Stimulated activated CD4-positive, alpha-beta T cell treated with anti-CD3 and anti-CD28 coated beads, Interleukin-15, amount 100 ng/mL, for 24 hours (primary cell): Measurements from ENCODE around the gene PMIS2.
A peak's percentile ranks its signal among the peaks of the same experiment; 100 is the strongest.

Experiments
- DNase-seq: peaks from one replicate; pipeline ENCODE4 v3.0.0-alpha.2; 2020

The PMIS2 gene

GRCh38 chr19:35556846-35557538 is 29.0 kb upstream of the PMIS2 start:
- DNase-seq = no peak

GRCh38 chr19:35557539-35558399 is 28.2 kb upstream of the PMIS2 start:
- peak; percentile 77 for DNase-seq

DNA sequence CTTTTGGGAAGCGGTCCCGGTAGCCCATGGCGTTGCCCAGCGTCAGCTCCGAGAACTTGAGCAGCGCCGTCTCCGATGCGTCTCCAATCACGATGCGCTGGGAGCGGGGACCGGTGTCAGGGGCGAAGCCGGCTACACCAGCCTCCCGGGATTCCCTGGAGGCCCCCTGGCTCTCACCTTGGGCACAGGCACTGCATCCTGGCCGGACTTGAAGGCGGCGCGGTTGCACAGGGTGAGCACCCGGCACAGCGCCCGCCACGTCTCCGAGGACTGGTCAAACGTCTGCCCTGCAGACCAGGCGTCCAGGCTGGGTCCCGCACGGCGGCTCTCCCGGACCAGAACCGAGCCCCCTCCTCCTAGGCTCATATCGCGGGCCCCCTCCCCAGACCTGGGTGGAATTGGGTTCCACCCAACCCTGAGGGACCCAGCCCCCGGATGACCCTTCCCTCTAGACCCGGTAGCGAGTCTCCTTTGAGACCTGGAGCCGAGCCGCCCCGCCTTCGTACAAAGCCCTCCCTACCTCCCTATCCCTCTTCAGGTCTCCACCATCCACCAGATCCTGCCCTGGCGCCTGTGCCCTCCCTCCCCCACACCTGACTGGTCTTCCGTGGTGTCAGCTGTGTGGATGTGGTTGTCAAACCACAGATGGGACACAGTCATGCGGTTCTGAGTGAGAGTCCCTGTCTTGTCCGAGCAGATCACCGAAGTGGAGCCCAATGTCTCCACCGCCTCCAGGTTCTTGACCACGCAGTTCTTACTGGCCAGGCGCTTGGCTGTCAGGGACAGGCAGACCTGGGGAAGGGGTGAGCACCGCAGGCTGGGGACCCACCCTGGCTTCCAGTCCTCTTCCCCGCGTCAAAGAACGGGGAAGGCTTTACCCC is 27.3 kb upstream of the PMIS2 start:
- DNase-seq = no peak

DNA sequence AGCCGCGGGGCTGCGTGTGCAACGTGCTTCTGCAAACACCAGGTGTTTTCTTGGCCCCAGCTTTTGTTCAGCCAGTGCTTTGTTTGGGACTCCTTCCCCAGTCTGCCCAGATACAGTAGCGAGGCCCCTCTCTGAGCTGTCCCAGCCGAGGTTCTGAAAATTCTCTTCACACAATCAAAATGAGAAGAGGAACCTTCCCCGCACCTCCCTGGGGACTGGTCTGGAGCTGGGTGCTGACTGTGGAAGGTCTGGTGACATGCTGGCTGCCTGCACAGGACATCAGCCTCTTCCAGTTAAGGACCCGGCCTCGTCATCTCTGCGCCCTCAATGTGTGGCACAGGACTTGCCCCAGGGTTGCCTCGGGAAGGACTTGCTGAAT is 26.7 kb upstream of the PMIS2 start:
- no peak for DNase-seq

- no peak for DNase-seq
Measured at GRCh38 chr19:35559781-35560180, 26.2 kb upstream of the PMIS2 start.

DNA sequence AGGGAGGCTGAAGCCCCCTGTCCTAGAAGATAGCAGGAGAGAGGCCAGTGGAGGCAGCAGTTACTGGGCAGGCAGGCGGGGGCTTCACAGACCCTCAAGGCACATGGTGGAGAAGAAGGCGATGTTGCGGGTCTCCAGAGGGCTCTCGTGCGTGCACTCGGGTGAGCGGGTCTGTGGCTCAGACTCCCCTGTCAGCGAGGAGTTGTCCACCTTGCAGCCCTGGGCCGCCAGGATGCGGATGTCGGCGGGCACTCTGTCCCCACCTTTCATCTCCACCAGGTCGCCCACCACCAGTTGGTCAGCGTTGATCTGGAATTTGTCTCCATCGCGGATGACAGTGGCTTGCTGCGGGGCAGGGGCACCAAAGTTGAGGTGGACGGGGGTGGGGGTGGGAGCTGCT is 25.7 kb upstream of the PMIS2 start:
- DNase-seq = no peak

GRCh38 chr19:35560677-35561076 is 25.3 kb upstream of the PMIS2 start:
- no peak for DNase-seq

DNA sequence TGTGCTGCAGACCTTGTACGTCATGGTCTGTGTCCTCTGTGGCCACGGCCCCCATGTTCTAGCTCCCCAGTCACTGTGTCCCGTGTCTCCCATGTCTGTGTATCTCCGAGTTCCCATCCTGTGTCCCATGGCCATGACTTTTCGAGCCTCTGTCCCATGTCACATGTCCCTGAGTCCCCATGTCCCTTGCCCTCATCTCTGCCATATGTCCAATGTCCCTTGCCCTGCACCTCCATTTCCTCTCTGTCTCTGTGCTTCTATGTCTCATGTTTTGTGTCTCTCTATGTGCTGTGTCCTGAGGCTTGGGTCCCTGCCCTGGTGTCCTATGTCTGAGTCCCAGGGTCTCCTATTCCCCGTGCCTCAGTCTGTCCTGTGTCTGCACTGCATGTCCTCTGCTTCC is 24.5 kb upstream of the PMIS2 start:
- DNase-seq = no peak

DNA sequence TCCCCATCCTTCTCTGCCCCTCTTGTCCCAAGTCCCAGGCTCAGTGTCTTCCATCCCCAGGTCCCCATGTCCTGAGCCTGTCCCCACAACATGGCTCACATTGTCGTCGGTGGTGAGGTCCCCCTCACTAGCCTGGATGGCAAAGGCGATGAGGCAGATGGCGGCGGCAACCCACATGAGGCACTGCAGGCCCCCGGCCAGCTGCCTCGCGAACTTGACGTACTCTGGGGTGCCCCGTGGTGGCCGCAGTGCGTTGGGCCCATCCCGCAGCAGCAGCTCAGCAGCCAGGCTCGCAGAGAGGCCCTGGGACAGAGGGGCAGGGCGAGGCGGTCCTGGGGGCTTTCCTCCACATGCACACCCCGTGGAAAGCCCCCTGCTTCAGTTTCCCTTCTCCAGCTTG is 23.6 kb upstream of the PMIS2 start:
- no peak for DNase-seq

DNA sequence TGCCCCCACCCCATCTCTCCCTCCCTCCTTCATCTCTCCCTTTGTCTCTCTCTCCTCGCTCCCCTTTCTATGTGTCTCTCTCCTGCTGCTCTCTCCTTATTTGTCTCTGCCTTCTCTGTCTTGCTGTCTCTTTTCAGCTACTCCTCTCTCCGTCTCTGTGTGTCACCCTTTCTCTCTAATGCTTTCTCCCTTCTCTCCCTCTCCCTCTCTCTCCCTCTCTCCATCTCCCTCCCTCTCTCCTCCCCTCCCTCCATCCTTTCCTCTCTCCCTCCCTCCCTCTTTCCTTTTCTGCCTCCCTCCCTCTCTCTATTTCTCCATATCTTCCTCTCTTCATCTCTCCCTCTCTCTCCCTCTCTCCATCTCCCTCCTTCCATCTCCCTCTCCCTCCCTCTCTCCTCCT is 23.2 kb upstream of the PMIS2 start:
- no peak for DNase-seq

DNA sequence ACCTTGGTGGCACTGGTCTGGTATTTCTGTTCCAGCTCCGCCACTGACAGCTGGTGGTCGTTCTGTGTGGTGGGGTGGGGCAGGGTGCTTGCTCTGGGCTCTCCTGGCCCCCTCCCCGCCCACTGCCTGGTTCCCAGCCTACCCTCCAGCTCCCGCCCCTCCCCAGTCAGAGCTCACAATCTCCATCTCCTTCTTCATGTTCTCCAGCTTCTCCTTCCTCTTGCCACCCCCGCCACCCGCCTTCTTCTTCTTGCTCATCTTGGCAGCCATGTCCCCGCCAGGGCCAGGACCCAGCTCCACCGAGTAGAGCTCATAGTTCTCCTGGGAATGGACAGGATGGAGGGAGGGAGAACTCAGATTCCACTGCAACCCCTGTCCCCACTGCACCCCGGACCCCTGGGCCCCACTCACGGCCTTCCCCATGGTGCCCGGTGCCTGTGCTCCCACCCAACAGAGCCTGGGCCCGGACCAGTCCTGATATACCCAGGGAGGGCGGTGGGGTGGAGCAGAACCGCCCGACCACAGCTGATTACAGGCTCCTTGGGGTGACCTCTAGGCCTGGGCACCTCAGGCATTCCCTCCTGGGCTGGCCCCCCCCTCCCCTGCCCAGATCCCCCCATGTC is 22.7 kb upstream of the PMIS2 start, which contains the start of gene ATP4A:
TSS of gene ATP4A (minus strand) at position 452 of the 623 bp plus-strand sequence. CDS start at position 423, 29 bp downstream.
- no peak for DNase-seq

GRCh38 chr19:35565016-35565856 is 20.7 kb upstream of the PMIS2 start:
- no peak for DNase-seq

- DNase-seq = no peak
Measured at GRCh38 chr19:35566738-35567137, 19.2 kb upstream of the PMIS2 start.

DNA sequence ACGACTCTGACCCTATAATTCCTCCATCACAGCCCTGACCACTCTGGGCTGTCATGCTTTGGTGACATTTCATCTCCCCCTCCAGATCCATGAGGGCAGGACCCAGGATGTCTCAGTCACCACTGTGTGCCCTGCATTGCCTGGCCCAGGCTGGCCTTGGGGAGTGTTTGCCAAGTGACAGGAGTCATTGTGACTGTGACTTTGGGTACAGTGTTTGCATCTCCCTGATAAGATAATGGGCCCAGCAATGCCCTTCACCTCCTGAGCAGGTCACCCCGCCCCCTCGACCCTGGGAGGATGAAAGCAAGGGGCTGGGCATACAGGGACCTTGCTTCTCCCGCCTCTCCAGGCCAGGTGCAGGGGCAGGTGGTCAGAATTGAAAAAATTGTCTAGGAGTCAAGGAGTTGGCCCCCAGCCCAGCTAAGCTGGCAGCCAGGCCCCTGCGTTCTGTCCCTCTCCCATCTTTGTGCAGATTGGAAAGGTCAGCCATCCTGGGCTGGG is 16.6 kb upstream of the PMIS2 start:
- no peak for DNase-seq

GRCh38 chr19:35571406-35571965 is 14.5 kb upstream of the PMIS2 start:
- no peak for DNase-seq

GRCh38 chr19:35577918-35578317 is 8.1 kb upstream of the PMIS2 start:
- DNase-seq = no peak

DNA sequence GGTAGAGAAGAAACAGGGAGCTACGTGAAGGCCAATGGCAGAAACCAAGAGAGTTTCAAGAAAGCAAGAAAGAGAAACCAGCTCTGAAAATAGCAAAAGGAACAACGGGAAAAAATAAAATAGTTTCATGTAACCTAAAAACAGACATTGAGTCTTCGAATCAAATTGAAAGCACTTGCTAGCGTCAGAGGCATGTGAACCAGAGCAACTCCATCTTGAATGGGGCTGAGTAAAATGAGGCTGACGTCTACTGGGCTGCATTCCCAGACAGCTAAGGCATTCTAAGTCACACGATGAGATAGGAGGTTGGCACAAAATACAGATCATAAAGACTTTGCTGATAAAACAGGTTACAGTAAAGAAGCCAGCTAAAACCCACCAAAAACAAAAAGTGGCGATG is 7.3 kb upstream of the PMIS2 start:
- DNase-seq = no peak

DNA sequence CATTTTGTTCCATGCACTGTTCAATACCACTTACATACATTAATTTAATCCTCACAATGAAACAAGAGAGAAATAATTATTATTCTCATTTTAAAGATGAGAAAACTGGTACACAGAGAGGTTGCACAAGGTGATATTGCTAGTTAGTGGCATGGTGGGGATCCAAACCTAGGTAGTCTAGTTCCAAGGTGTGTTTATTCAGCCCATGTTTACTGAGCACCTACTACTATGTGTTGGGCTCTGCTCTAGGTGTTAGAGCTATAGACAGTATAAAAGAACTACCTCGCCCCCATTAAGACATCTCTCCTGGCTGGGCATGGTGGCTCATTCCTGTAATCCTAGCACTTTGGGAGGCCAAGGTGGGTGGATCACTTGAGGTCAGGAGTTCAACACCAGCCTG is 3.2 kb upstream of the PMIS2 start:
- DNase-seq = no peak

- no peak for DNase-seq
Measured at GRCh38 chr19:35587321-35587720, 1.3 kb downstream of the PMIS2 start.

DNA sequence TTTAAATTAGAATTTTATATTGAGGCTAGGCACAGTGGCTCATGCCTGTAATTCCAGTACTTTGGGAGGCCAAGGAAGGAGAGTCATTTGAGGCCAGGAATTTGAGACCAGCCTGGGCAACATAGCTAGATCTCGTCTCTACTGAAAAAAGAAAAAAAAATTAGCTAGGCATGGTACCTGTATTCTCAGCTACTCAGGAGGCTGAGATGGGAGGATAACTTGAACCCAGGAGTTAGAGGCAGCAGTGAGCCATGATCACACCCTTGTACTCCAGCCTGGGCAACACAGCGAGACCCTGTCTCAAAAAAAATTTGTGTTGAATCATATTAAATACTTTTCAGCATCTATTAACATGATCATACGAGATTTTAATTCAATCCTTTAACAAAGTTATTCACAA is 4.9 kb downstream of the PMIS2 start:
- DNase-seq = no peak

GRCh38 chr19:35592226-35592625 is 6.3 kb downstream of the PMIS2 start:
- DNase-seq = peak; percentile 34
